Dedifferentiated amniotic fluid mesenchymal stem cell (primary cell): ENCODE measurements around the gene TREM1.
A peak's percentile ranks its signal among the peaks of the same experiment; 100 is the strongest.
"Not testable (repeated sequence)": the region's sequence is repeated elsewhere in the genome, so short reads cannot be mapped to it uniquely, and the experiment has no call there.

Experiments
- DNase-seq: peaks from one replicate; pipeline ENCODE4 v3.0.0-alpha.2; 2016; ENCODE audit errors: extremely low spot score

TREM1 gene

GRCh38 chr6:41258196-41258493 is 28.3 kb downstream of the TREM1 start:
- DNase-seq = no peak

GRCh38 chr6:41257369-41258195 is 28.9 kb downstream of the TREM1 start:
- DNase-seq = peak; percentile 74

GRCh38 chr6:41256383-41256782 is 30.1 kb downstream of the TREM1 start:
- DNase-seq = no peak

GRCh38 chr6:41255638-41256246 is 30.7 kb downstream of the TREM1 start:
- DNase-seq = no peak

- no peak for DNase-seq
Observed at GRCh38 chr6:41255110-41255509, 31.4 kb downstream of the TREM1 start.

GRCh38 chr6:41252401-41253169 is 33.9 kb downstream of the TREM1 start:
- no peak for DNase-seq

- DNase-seq = no peak
Observed at GRCh38 chr6:41247882-41248705, 38.4 kb downstream of the TREM1 start.

GRCh38 chr6:41247288-41247865 is 39.1 kb downstream of the TREM1 start:
- DNase-seq = no peak

- DNase-seq = not testable (repeated sequence)
Observed at GRCh38 chr6:41246529-41246928, 40.0 kb downstream of the TREM1 start.

- no peak for DNase-seq
Observed at GRCh38 chr6:41239467-41240159, 46.9 kb downstream of the TREM1 start.

GRCh38 chr6:41237128-41237527 is 49.4 kb downstream of the TREM1 start:
- DNase-seq = no peak

- DNase-seq = no peak
Observed at GRCh38 chr6:41236276-41236675, 50.2 kb downstream of the TREM1 start.

GRCh38 chr6:41232667-41233066 is 53.8 kb downstream of the TREM1 start:
- no peak for DNase-seq

- no peak for DNase-seq
Observed at GRCh38 chr6:41231246-41231645, 55.2 kb downstream of the TREM1 start.

GRCh38 chr6:41229721-41230120 is 56.8 kb downstream of the TREM1 start:
- DNase-seq = no peak

- DNase-seq = no peak
Observed at GRCh38 chr6:41228616-41229015, 57.9 kb downstream of the TREM1 start.

GRCh38 chr6:41228096-41228495 is 58.4 kb downstream of the TREM1 start, which contains the start of gene TREML4:
Gene TREML4, plus strand, starts transcription at chr6:41228349. Its CDS starts 79 bp downstream, at chr6:41228428.
- no peak for DNase-seq

- DNase-seq = no peak
Observed at GRCh38 chr6:41226752-41227151, 59.7 kb downstream of the TREM1 start.

GRCh38 chr6:41224800-41225199 is 61.7 kb downstream of the TREM1 start:
- no peak for DNase-seq
